HFFc6 (cell line): ENCODE data around the gene GALNT16. TPM values are rescaled to one million over a fixed set of nuclear protein-coding genes. Genes with fewer than 3 reads are reported as not detected.

ENCODE experiments used
- DNase-seq: peaks from one replicate; pipeline ENCODE4 v3.0.0-alpha.2; 2018
- H3K27ac Mint-ChIP-seq: 2 replicates; pipeline ENCODE4 v1.8.0; 2020; ENCODE audit warnings: mild to moderate bottlenecking, mixed read lengths
- H3K27me3 Mint-ChIP-seq: 2 replicates; pipeline ENCODE4 v1.8.0; 2021; ENCODE audit warnings: mild to moderate bottlenecking, moderate library complexity, mixed read lengths; ENCODE audit not compliant: insufficient read depth
- H3K36me3 Mint-ChIP-seq: 2 replicates; pipeline ENCODE4 v1.8.0; 2021; ENCODE audit warnings: low read depth, mixed read lengths
- H3K4me1 Mint-ChIP-seq: 2 replicates; pipeline ENCODE4 v1.8.0; 2020; ENCODE audit warnings: low read depth, mixed read lengths
- H3K4me3 Mint-ChIP-seq: 2 replicates; pipeline ENCODE4 v1.8.0; 2020; ENCODE audit warnings: mild to moderate bottlenecking, moderate library complexity, mixed read lengths
- H3K9me3 Mint-ChIP-seq: 2 replicates; pipeline ENCODE4 v1.8.0; 2020; ENCODE audit warnings: mild to moderate bottlenecking, mixed read lengths
- total RNA-seq, 6 experiments: library from RNA; stranded (reverse); fragmentation: NEBNext Ultra II Directional; extraction: Animal tissue kit (Norgen Biotek cat#: 25700); gene quantifications; 2 replicates in 1 of 6; 3 replicates in 5 of 6; pipeline ENCODE4 v1.2.3, GENCODE V29; 2021
- TF ChIP-seq, protein P1 (sequence below): fragments of 200-600 bp; sonication (generic); IDR thresholded peaks from 2 replicates; pipeline ENCODE4 v1.5.0; 2021; ENCODE audit warnings: antibody characterized with exemption, mild to moderate bottlenecking

GALNT16 gene
- total RNA-seq, 6 experiments from 2014 or later = 0.11 to 0.38 (median 0.24) TPM

DNA sequence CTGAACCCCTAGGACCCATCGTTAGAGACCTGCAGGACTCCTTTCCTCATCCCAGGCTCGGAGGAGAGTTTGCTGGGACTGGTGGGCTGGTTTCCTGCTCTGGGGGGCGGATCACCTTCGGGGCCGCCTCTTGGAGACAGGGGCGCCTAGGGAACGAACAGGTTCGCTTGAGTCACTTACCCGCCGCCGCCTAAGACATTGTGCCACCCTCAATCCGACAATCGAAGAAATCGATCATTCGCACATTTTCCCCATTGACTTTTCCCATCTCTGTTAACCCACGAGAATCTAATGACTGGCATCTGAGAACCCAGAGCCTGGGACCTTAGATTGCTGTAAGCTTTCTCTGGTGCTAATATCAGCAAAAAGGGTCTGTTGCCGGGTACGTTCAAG, 138.9 kb downstream of the GALNT16 start:
- Mint-ChIP-seq H3K9me3 (no peaks in the 10 kb centered on the region; the same call in 1 of the 2 replicates), H3K4me1 (peaks cover 48% of the 10 kb centered on the region), H3K27ac (peak overlapping the region; percentile 99), H3K36me3 (peaks cover 37% of the 10 kb centered on the region), H3K4me3 (peak overlapping the region; percentile 96), H3K27me3 (no peaks in the 10 kb centered on the region; the same call in 1 of the 2 replicates)
- DNase-seq = no peak
- TF ChIP-seq, protein P1, sequence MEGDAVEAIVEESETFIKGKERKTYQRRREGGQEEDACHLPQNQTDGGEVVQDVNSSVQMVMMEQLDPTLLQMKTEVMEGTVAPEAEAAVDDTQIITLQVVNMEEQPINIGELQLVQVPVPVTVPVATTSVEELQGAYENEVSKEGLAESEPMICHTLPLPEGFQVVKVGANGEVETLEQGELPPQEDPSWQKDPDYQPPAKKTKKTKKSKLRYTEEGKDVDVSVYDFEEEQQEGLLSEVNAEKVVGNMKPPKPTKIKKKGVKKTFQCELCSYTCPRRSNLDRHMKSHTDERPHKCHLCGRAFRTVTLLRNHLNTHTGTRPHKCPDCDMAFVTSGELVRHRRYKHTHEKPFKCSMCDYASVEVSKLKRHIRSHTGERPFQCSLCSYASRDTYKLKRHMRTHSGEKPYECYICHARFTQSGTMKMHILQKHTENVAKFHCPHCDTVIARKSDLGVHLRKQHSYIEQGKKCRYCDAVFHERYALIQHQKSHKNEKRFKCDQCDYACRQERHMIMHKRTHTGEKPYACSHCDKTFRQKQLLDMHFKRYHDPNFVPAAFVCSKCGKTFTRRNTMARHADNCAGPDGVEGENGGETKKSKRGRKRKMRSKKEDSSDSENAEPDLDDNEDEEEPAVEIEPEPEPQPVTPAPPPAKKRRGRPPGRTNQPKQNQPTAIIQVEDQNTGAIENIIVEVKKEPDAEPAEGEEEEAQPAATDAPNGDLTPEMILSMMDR = no peak

DNA sequence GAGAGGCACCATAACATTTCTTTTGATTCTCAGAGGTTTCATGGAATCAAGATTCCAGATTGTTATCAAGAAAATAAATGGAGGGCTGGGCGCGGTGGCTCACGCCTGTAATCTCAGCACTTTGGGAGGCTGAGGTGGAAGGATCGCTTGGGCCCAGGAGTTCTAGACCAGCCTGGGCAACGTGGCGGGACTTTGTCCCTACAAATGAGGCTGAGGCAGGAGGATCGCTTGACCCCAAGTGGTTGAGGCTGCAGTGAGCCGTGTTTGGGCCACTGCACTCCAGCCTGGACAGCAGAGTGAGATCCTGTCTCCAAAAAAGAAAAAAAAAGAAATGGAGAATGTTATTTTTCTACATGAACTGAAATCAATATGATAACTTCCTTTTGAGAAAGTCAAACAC, 139.8 kb downstream of the GALNT16 start:
- peaks cover 48% of the 10 kb centered on the region for H3K4me1 Mint-ChIP-seq
- no peaks in the 10 kb centered on the region; the same call in 1 of the 2 replicates for H3K9me3 Mint-ChIP-seq
- H3K36me3 Mint-ChIP-seq = peaks cover 38% of the 10 kb centered on the region
- H3K27me3 Mint-ChIP-seq = no peaks in the 10 kb centered on the region; the same call in 1 of the 2 replicates
- TF ChIP-seq, protein P1 = no peak
- H3K4me3 Mint-ChIP-seq = peak overlapping the region; percentile 96
- H3K27ac Mint-ChIP-seq = peak overlapping the region; percentile 99; the same call in 1 of the 2 replicates
- no peak for DNase-seq

DNA sequence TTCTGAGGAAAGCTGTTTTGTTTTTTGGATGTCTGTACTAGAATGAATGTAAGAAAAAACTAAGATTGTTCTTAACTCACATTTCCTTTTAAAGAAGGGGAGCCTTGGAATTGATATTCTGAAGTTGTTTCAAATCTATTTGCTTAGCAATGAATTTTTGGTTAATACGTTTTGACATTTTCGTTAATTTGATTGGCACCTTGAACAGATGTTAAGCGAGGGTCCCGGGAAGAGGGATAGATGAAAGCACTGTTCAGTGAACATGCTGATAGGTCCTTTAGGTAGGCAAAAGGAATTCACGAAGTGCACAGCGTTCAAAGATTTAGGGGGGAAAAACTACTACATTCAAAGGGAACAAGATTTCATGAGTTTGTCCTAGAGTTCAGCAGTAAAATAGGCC, 140.2 kb downstream of the GALNT16 start:
- peaks cover 48% of the 10 kb centered on the region for H3K4me1 Mint-ChIP-seq
- H3K4me3 Mint-ChIP-seq = peak overlapping the region; percentile 96
- H3K27me3 Mint-ChIP-seq = no peaks in the 10 kb centered on the region; the same call in 1 of the 2 replicates
- peak overlapping the region; percentile 24; the same call in 1 of the 2 replicates for H3K27ac Mint-ChIP-seq
- no peaks in the 10 kb centered on the region; the same call in 1 of the 2 replicates for H3K9me3 Mint-ChIP-seq
- H3K36me3 Mint-ChIP-seq = peaks cover 36% of the 10 kb centered on the region
- TF ChIP-seq, protein P1 = no peak
- no peak for DNase-seq

DNA sequence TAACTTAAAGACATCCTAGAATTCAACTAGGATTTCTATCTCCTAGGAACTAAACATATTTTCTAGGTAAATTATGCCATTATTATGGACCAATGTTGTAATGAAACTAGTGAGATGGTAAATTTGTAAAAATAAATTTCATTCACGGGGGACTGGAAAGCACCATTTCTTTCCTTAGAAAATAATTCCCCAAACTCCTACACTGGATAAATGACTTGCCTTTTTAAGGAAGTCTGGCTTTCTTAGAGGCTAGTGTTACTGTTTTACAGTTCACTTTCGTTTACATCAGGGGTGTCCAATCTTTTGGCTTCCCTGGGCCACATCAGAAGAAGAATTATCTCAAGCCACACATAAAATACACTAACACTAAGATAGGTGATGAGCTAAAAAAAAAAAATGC, 141.9 kb downstream of the GALNT16 start:
- Mint-ChIP-seq H3K27me3 (no peaks in the 10 kb centered on the region; the same call in 1 of the 2 replicates), H3K36me3 (peaks cover 30% of the 10 kb centered on the region), H3K9me3 (no peaks in the 10 kb centered on the region; the same call in 1 of the 2 replicates), H3K4me3 (peak overlapping the region; percentile 44), H3K4me1 (peaks cover 35% of the 10 kb centered on the region), H3K27ac (no peak overlapping the region)
- TF ChIP-seq, protein P1 = no peak
- no peak for DNase-seq

DNA sequence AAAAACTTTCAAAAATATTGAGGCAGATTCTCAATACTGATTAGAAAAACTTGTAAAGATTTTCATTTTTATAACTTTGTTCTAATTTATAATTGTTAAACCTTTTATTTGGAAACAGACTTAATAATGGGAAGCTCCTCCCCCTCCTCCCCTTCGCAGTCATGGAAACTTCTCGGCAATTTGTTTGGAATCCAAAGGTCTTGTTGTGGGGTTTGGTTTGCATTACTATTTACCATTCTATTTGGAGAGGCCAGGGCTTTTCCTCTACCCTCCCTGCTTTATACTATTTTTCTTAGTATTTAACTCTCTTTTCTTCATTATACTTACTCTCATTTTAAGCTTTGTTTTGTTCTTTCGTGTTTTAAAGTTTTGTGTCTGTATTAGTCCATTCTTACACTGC, 144.5 kb downstream of the GALNT16 start:
- H3K36me3 Mint-ChIP-seq = peaks cover 20% of the 10 kb centered on the region

More for the DNA sequence above, 144.5 kb downstream of the GALNT16 start:
- Mint-ChIP-seq H3K4me3 (no peak overlapping the region), H3K4me1 (peaks cover 26% of the 10 kb centered on the region), H3K27ac (no peak overlapping the region), H3K27me3 (no peaks in the 10 kb centered on the region; the same call in 1 of the 2 replicates), H3K9me3 (no peaks in the 10 kb centered on the region)
- no peak for DNase-seq
- TF ChIP-seq, protein P1 = no peak
